GM12878 (cell line): Measurements from ENCODE around the gene SLC37A1. TPM values are rescaled to one million over a fixed set of nuclear protein-coding genes. Genes with fewer than 3 reads are reported as not detected.

Experiments used
- ATAC-seq: fragments of 200-7000 bp; cut with Tn5 transposase; 3 replicates; pipeline ENCODE4 v1.9.1; 2020; ENCODE audit warnings: mild to moderate bottlenecking, moderate library complexity
- BruUV-seq: library from RNA; stranded (reverse); fragments of 400-500 nt; replicated peaks from 2 replicates; lab custom pipeline; 2021; lab: Mats Ljungman, UMichigan
- CTCF ChIA-PET: fragments of 300-600 bp; sonication (Branson Sonifier 250); formaldehyde crosslinking; extraction: SDS; loops from one replicate; lab custom pipeline; 2021; ENCODE audit warnings: inconsistent platforms; lab: Yijun Ruan, JAX
- POLR2A ChIA-PET: fragments of 350-600 bp; formaldehyde crosslinking; extraction: SDS; loops from one replicate; lab custom pipeline; 2021; ENCODE audit warnings: inconsistent platforms; lab: Charles Lee
- RAD21 ChIA-PET: fragments of 300-600 bp; sonication (Branson Sonifier 250); formaldehyde crosslinking; loops from one replicate; lab custom pipeline; 2023; ENCODE audit warnings: antibody characterized with exemption; ENCODE audit not compliant: unreplicated experiment; lab: Charles Lee
- SMC1A ChIA-PET: fragments of 300-600 bp; sonication (Branson Sonifier 250); formaldehyde crosslinking; loops from one replicate; lab custom pipeline; 2023; ENCODE audit not compliant: unreplicated experiment, uncharacterized antibody; lab: Charles Lee
- DNase-seq: peaks from one replicate; pipeline ENCODE4 v3.0.0-alpha.2; 2011; ENCODE audit warnings: low read depth, low spot score
- FAIRE-seq: peaks from 3 replicates; lab custom pipeline; 2011; peaks lifted over from hg19 to GRCh38; lab: Jason Lieb, UNC
- H2AFZ ChIP-seq: 2 replicates; pipeline ENCODE4 v1.6.0; 2011; ENCODE audit warnings: low read depth, low read length, control low read depth; ENCODE audit not compliant: control insufficient read depth
- H3K27ac ChIP-seq: 2 replicates; pipeline ENCODE4 v1.5.1; 2011; ENCODE audit warnings: control low read depth; ENCODE audit not compliant: control insufficient read depth, insufficient read depth
- H3K27me3 ChIP-seq, 2 experiments: replicated peaks in 1 of 2; 2 replicates each; pipeline versions ENCODE4 v1.6.0 to v1.6.1; 2011; ENCODE audit warnings: low read length in 1 of 2; ENCODE audit not compliant: control insufficient read depth in 2 of 2, insufficient read depth in 2 of 2
- H3K36me3 ChIP-seq, 2 experiments: 2 replicates each; pipeline ENCODE4 v1.5.1; 2011; ENCODE audit warnings: low read length in 1 of 2; ENCODE audit not compliant: control insufficient read depth in 2 of 2, insufficient read depth in 2 of 2
- H3K4me1 ChIP-seq: 2 replicates; pipeline ENCODE4 v1.6.1; 2011; ENCODE audit warnings: mild to moderate bottlenecking, low read length, moderate library complexity, mixed read lengths; ENCODE audit not compliant: control insufficient read depth, insufficient read depth
- H3K4me2 ChIP-seq: 2 replicates; pipeline ENCODE4 v1.6.0; 2011; ENCODE audit warnings: control low read depth; ENCODE audit not compliant: control insufficient read depth, insufficient read depth
- H3K4me3 ChIP-seq: fragments of 200-600 bp; sonication (generic); 2 replicates; pipeline ENCODE4 v1.5.1; 2016
- H3K79me2 ChIP-seq: 2 replicates; pipeline ENCODE4 v1.6.0; 2011; ENCODE audit warnings: low read length; ENCODE audit not compliant: control insufficient read depth, insufficient read depth
- H3K9ac ChIP-seq: 2 replicates; pipeline ENCODE4 v1.8.0; 2011; ENCODE audit warnings: low read length, control low read depth, mixed read lengths; ENCODE audit not compliant: control insufficient read depth, insufficient read depth
- H3K9me3 ChIP-seq: replicated peaks from 3 replicates; pipeline ENCODE4 v1.5.1; 2011; ENCODE audit warnings: mild to moderate bottlenecking, low read length; ENCODE audit not compliant: control insufficient read depth, insufficient read depth
- H4K20me1 ChIP-seq: 2 replicates; pipeline ENCODE4 v1.6.0; 2011; ENCODE audit not compliant: control insufficient read depth, insufficient read depth
- HDAC2 ChIP-seq: fragments of 200-600 bp; sonication (generic); IDR thresholded peaks from 2 replicates; pipeline ENCODE4 v1.6.1; 2017
- MEF2B ChIP-seq: fragments of 450-650 bp; IDR thresholded peaks from 2 replicates; pipeline ENCODE4 v1.6.1; 2018; ENCODE audit warnings: mild to moderate bottlenecking, moderate library complexity; ENCODE audit not compliant: partially characterized antibody, poor library complexity, severe bottlenecking
- MLLT1 ChIP-seq: fragments of 450-650 bp; IDR thresholded peaks from 2 replicates; pipeline ENCODE4 v1.6.1; 2016; ENCODE audit warnings: mild to moderate bottlenecking
- SPI1 ChIP-seq: IDR thresholded peaks from 2 replicates; pipeline ENCODE4 v1.6.1; 2011; ENCODE audit warnings: low read depth, mild to moderate bottlenecking, low read length, moderate library complexity, borderline replicate concordance; ENCODE audit not compliant: insufficient read depth
- ZNF687 ChIP-seq: fragments of 450-650 bp; IDR thresholded peaks from 2 replicates; pipeline ENCODE4 v1.6.1; 2017; ENCODE audit warnings: mild to moderate bottlenecking, moderate library complexity
- WGBS: methylation state at CpG from one replicate; pipeline ENCODE4 v1.1.6; 2016; ENCODE audit warnings: low lambda C conversion rate; ENCODE audit not compliant: insufficient replicate concordance, insufficient coverage; ENCODE audit errors: missing lambda C conversion rate; 5-methylcytosine and 5-hydroxymethylcytosine counted together
- in situ Hi-C: fragments of 300-500 bp; cut with MboI; formaldehyde crosslinking; loops from 9 replicates; pipeline ENCODE4 v1.14.3; 2018; ENCODE audit warnings: mixed read lengths
- intact Hi-C: fragments of 100-400 bp; cut with micrococcal nuclease; formaldehyde crosslinking; loops from one replicate; pipeline ENCODE4 v1.14.2; 2022; ENCODE audit not compliant: unreplicated experiment
- polyA plus RNA-seq, 11 experiments: library from polyadenylated mRNA; depleted of rRNA in 4 of 11; unstranded in 6 of 11; stranded (reverse) in 5 of 11; fragments of >200 nt; fragmentation: Nextera tagmentation in 4 of 11; fragmentation: Illumina TruSeq in 1 of 11; extraction: Ambion mirVana in 4 of 11; extraction: Trizol in 1 of 11; gene quantifications; 1 replicate in 1 of 11; 2 replicates in 10 of 11; pipeline versions ENCODE4 v1.2.1 to v1.2.3, GENCODE V29; 2011 to 2016; ENCODE audit warnings: inconsistent platforms in 2 of 11, missing spikeins in 2 of 11, low read depth in 1 of 11
- total RNA-seq, 4 experiments: library from RNA; depleted of rRNA in 3 of 4; stranded (reverse); fragments of >200 nt in 3 of 4; fragmentation: Illumina TruSeq in 1 of 4; extraction: Trizol in 1 of 4; gene quantifications; 2 replicates each; pipeline versions ENCODE4 v1.2.1 to v1.2.3, GENCODE V29; 2013 to 2021
- TF ChIP-seq, protein P1 (sequence below): IDR thresholded peaks from 2 replicates; pipeline ENCODE4 v1.6.1; 2012; ENCODE audit warnings: low read depth, low read length, improper control_type of control experiment

Gene SLC37A1
- total and polyA plus RNA-seq, 10 of the 15 experiments (the other 5 are each of a cell fraction or from before 2014, with no cell fraction given) = 1.1 to 35.5 (median 24.4) TPM

GRCh38 chr21:42475036-42475435 is 38.6 kb upstream of the SLC37A1 start (continued):
- TF ChIP-seq, protein P1, sequence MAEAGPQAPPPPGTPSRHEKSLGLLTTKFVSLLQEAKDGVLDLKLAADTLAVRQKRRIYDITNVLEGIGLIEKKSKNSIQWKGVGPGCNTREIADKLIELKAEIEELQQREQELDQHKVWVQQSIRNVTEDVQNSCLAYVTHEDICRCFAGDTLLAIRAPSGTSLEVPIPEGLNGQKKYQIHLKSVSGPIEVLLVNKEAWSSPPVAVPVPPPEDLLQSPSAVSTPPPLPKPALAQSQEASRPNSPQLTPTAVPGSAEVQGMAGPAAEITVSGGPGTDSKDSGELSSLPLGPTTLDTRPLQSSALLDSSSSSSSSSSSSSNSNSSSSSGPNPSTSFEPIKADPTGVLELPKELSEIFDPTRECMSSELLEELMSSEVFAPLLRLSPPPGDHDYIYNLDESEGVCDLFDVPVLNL = no peak

DNA sequence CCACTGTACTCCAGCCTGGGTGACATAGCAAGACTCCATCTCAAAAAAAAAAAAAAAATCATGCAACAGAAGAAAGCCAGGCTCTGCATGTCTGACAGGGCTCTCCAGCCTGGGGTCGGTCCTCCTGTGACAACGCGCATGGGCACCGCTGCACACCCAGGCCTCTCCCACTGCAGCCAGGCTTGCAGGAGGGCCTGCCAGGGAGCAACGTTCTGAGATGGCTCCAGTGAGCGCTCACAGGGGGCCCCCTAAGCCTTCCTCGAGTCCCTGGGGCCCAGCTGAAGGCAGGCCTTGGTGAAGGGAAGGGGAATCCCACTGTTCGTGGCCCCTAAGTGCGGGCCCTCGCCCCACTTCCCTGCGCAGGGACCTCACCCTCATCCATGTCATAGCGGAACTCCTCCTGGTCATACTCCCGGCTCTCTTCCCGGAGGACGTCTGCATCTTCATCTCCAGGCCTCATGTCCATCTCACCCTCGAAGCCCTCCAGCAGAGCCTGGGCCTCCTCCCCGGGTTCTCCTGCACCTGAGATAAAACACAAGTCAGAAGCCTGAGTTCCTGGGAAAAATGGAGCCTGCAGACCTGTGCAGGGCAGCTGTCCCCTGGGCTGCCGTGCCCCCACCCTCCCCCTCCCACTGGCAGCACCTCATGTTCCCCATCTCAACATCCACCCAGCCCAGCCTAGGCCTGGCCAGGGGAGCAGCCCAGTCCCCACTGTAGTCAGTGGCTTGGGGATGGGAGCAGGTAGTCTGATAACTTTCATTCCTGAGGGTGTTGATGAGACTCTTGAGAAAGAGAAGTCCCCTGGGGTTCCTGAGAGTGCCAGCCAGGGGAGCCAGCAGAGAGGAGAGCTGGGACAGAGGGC is 37.9 kb upstream of the SLC37A1 start:
- Histone ChIP-seq H3K4me2 (peak overlapping the region; percentile 45; the same call in 1 of the 2 replicates), H2AFZ (no peak overlapping the region), H3K9me3 (no peaks in the 10 kb centered on the region; the same call in 2 of the 3 replicates), H3K4me1 (peaks cover 48% of the 10 kb centered on the region), H4K20me1 (no peaks in the 10 kb centered on the region), H3K9ac (no peak overlapping the region; the same call in 1 of the 2 replicates), H3K4me3 (no peak overlapping the region), H3K79me2 (no peaks in the 10 kb centered on the region), H3K27me3 (no peaks in the 10 kb centered on the region), H3K27ac (no peak overlapping the region), H3K36me3 (no peaks in the 10 kb centered on the region)
- FAIRE-seq = no peak
- TF ChIP-seq HDAC2 (no peak), SPI1 (no peak), MEF2B (peak; percentile 92), ZNF687 (peak; percentile 53; the same call in 1 of the 2 replicates), MLLT1 (no peak)
- in situ Hi-C loops (no loop called here), intact Hi-C loops (no loop called here)
- peak; percentile 11 for ATAC-seq
- CTCF ChIA-PET = interaction anchor here (0.7 to 6.4 kb wide), 5 partner anchors 11 to 60 kb away, joined by 3 to 71 read pairs (median 5); no protein-coding TSS in a partner anchor
- SMC1A ChIA-PET = interaction anchor here (0.8 to 5.2 kb wide), 8 partner anchors 7 to 61 kb away, joined by 3 to 57 read pairs (median 6); no protein-coding TSS in a partner anchor
- POLR2A ChIA-PET = interaction anchor here (0.6 kb wide), 1 partner anchor 512 kb away, joined by 3 read pairs; no protein-coding TSS in a partner anchor
- no peak for DNase-seq
- 35% methylated on average over 18 of the region's 18 CpGs for WGBS
- RAD21 ChIA-PET = interaction anchor here (0.6 to 7.1 kb wide), 11 partner anchors 8 to 832 kb away, joined by 3 to 58 read pairs (median 5); partner anchors contain the start of gene SLC37A1
- no TSS peak for BruUV-seq
